ENCODE results near the gene MRM1.

DNA sequence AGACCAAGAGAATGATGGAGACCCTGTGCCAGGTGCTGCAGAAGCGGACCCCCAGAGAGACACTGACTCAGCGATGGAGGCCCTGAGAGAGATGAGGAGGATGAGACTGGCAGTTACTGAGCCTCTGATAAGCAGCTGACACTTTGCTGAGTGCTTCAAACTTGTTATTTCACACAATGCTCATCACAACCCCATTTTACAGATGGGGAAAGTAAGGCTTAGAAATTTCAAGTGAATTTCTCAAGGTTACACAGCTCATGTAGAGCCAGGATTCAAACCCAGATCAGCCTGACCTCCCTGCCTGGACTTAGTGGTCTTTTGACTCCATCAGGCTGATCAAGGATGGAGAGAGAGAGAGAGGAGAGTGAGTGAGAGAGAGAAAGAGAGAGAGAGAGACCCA lies 27.2 kb downstream of the MRM1 start:
- TF ChIP-seq POLR2A (IDR thresholded peaks at IDR 0.05) (no peak), CTCF (IDR thresholded peaks at IDR 0.05) (no peak), POLR2AphosphoS5 (IDR thresholded peaks at IDR 0.05) (no peak)

Measured in breast epithelium (tissue), 3 donors.